Ovary (tissue), 9 donors: ENCODE measurements around the gene KHDC3L. TPM values are rescaled to one million over a fixed set of nuclear protein-coding genes. Genes with fewer than 3 reads are reported as not detected.

Source experiments
- DNase-seq, 5 donors: peaks; one replicate each; pipeline ENCODE4 v3.0.0-alpha.2; 2019 to 2020
- H3K27ac ChIP-seq, 2 donors: fragments of 200-600 bp; one replicate each; pipeline versions ENCODE4 v1.5.1 to v1.8.0; 2019 to 2022
- H3K27me3 ChIP-seq: fragments of 200-600 bp; one replicate; pipeline ENCODE4 v1.8.0; 2022
- H3K36me3 ChIP-seq: fragments of 200-600 bp; sonication (generic); one replicate; pipeline ENCODE4 v1.5.1; 2019
- H3K4me1 ChIP-seq: one replicate; pipeline ENCODE4 v1.8.1; 2013; ENCODE audit warnings: mild to moderate bottlenecking, moderate library complexity; ENCODE audit not compliant: insufficient read depth
- H3K4me3 ChIP-seq: fragments of 200-600 bp; sonication (generic); one replicate; pipeline ENCODE4 v1.5.1; 2017
- H3K9me3 ChIP-seq, 2 donors: fragments of 200-600 bp in 1 of 2; sonication (generic) in 1 of 2; one replicate each; pipeline versions ENCODE4 v1.5.1 to v1.8.1; 2013 to 2019; ENCODE audit warnings: mild to moderate bottlenecking in 1 of 2, moderate library complexity in 1 of 2
- EP300 ChIP-seq: sonication (generic); formaldehyde crosslinking; IDR thresholded peaks from one replicate; pipeline ENCODE4 v1.6.1; 2017; ENCODE audit warnings: antibody characterized with exemption
- POLR2A ChIP-seq: fragments of 450-650 bp; IDR thresholded peaks from one replicate; pipeline ENCODE4 v1.6.1; 2017; ENCODE audit warnings: antibody characterized with exemption, mild to moderate bottlenecking, moderate library complexity
- WGBS, 3 donors: extraction: QIAGEN DNeasy Blood & Tissue Kit in 1 of 3; methylation state at CpG; one replicate each; pipeline versions ENCODE4 v1.1.5 to v1.1.7; 2013 to 2017; 5-methylcytosine and 5-hydroxymethylcytosine counted together
- intact Hi-C, 4 donors: fragments of 100-400 bp; cut with DNase I; formaldehyde crosslinking; loops; one replicate each; pipeline versions ENCODE4 v1.11.0 to v1.15.1; 2022 to 2023
- polyA plus RNA-seq, 2 donors: library from polyadenylated mRNA; stranded (reverse); fragments of 200-250 nt in 1 of 2; fragments of 350-450 nt in 1 of 2; fragmentation: Illumina TruSeq in 1 of 2; extraction: RNeasy Lipid Tissue Mini Kit (QIAGEN cat#74804) in 1 of 2; gene quantifications; one replicate each; pipeline ENCODE4 v1.2.3, GENCODE V29; 2013 to 2014
- total RNA-seq, 7 donors: library from RNA; depleted of rRNA in 2 of 7; stranded (reverse); fragments of >200 nt in 2 of 7; fragmentation: NEBNext Ultra II Directional in 3 of 7; extraction: Animal tissue kit (Norgen Biotek cat#: 25700) in 3 of 7; gene quantifications; one replicate each; pipeline versions ENCODE4 v1.1.0 to v1.2.4, GENCODE V29; 2016 to 2023
- TF ChIP-seq, protein P1 (sequence below), 3 donors: fragments of 450-650 bp in 2 of 3; fragments of 200-600 bp in 1 of 3; IDR thresholded peaks; one replicate each; pipeline versions ENCODE4 v1.5.1 to v1.8.0; 2016 to 2022; ENCODE audit warnings: antibody characterized with exemption in 3 of 3, mild to moderate bottlenecking in 1 of 3
- donor health status: DM: no; HTN: no; CAD: no; lungs with moderate emphysema.
- donor health status: DM: no; HTN: no; CAD: no.
- donor health status: Bipolar disorder and iron deficiency.
- donor health status: DM: yes; HTN: yes; CAD: no.
- donor health status: DM: no; HTN: no; CAD: no.
- donor health status: DM: yes; HTN: yes; CAD: no.

KHDC3L gene
- total and polyA plus RNA-seq, 9 donors = 0.73 TPM; not detected in 8

DNA sequence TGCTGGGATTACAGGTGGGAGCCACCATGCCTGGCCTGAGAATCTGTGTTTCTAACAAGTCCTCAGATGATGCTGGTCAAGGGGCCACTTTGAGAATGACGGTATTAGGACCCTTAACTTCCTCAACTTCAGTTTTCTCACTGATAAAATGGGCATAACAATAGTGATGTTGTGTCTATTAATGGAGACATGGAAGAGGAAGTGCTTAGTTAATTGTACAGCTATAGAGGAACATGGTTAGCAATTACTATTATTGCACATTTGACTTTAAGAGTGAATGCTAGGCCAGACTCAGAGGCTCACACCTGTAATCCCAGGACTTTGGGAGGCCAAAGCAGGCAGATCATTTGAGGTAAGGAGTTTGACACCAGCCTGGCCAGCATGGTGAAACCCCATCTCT, 21.1 kb upstream of the KHDC3L start:
- Histone ChIP-seq H3K9me3 (no peaks in the 10 kb centered on the region), H3K27ac (no peak overlapping the region), H3K27me3 (no peaks in the 10 kb centered on the region), H3K4me1 (no peaks in the 10 kb centered on the region), H3K4me3 (no peak overlapping the region), H3K36me3 (no peaks in the 10 kb centered on the region)
- intact Hi-C loops = no loop called here
- DNase-seq = no peak
- 73 to 80% (median 73%) methylated on average over 1 of the region's 1 CpG for WGBS, 3 donors
- TF ChIP-seq, protein P1, sequence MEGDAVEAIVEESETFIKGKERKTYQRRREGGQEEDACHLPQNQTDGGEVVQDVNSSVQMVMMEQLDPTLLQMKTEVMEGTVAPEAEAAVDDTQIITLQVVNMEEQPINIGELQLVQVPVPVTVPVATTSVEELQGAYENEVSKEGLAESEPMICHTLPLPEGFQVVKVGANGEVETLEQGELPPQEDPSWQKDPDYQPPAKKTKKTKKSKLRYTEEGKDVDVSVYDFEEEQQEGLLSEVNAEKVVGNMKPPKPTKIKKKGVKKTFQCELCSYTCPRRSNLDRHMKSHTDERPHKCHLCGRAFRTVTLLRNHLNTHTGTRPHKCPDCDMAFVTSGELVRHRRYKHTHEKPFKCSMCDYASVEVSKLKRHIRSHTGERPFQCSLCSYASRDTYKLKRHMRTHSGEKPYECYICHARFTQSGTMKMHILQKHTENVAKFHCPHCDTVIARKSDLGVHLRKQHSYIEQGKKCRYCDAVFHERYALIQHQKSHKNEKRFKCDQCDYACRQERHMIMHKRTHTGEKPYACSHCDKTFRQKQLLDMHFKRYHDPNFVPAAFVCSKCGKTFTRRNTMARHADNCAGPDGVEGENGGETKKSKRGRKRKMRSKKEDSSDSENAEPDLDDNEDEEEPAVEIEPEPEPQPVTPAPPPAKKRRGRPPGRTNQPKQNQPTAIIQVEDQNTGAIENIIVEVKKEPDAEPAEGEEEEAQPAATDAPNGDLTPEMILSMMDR (IDR thresholded peaks at IDR 0.05) = no peak
- TF ChIP-seq EP300 (no peak), POLR2A (no peak)

DNA sequence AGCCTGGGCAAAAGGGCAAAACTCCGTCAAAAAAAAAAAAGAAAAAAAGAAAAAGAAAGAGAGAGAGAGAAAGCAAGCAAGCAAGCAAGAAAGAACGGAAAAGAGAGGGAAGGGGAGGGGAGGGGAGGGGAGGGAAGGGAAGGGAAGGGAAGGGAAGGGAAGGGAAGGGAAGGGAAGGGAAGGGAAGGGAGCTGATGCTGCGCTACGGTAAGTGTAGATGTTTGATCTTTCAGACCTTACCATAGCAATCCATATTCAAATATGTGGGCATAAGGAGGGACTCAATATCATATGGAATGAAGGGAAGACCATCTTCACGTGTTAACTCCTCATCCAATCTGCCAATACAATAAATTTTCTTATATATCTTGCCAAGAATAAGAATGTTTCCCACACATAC, 20.3 kb upstream of the KHDC3L start:
- Histone ChIP-seq H3K9me3 (no peaks in the 10 kb centered on the region), H3K36me3 (no peaks in the 10 kb centered on the region), H3K4me1 (no peaks in the 10 kb centered on the region), H3K27me3 (no peaks in the 10 kb centered on the region), H3K27ac (no peak overlapping the region), H3K4me3 (no peak overlapping the region)
- DNase-seq = no peak
- 73 to 84% (median 78%) methylated on average over 5 of the region's 5 CpGs for WGBS, 3 donors
- intact Hi-C loops = no loop called here
- TF ChIP-seq POLR2A (no peak), EP300 (no peak)
- TF ChIP-seq, protein P1 (IDR thresholded peaks at IDR 0.05) = no peak

DNA sequence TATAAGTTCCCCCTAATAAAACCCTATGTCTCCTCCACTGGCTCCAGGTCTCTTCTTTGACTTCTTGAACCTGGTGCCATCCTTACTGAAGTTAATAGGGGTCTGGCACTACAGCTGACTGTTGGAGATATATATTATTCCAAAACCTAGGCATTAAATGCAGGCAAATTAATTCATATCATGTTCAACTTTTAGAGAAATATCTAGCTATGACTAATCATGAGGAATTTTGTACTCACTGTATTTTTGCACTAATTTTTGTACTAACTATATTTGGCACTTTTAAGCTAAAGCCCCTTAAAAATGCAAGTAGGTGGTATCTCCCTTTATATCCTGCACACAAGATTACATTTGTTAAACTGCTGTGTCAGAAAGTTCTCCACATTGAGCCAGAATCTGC, 19.3 kb upstream of the KHDC3L start:
- intact Hi-C loops = no loop called here
- Histone ChIP-seq H3K27ac (no peak overlapping the region), H3K4me1 (no peaks in the 10 kb centered on the region), H3K36me3 (no peaks in the 10 kb centered on the region), H3K9me3 (no peaks in the 10 kb centered on the region), H3K4me3 (no peak overlapping the region), H3K27me3 (no peaks in the 10 kb centered on the region)
- no peak for TF ChIP-seq POLR2A
- TF ChIP-seq, protein P1 (IDR thresholded peaks at IDR 0.05) = no peak
- no peak for DNase-seq

DNA sequence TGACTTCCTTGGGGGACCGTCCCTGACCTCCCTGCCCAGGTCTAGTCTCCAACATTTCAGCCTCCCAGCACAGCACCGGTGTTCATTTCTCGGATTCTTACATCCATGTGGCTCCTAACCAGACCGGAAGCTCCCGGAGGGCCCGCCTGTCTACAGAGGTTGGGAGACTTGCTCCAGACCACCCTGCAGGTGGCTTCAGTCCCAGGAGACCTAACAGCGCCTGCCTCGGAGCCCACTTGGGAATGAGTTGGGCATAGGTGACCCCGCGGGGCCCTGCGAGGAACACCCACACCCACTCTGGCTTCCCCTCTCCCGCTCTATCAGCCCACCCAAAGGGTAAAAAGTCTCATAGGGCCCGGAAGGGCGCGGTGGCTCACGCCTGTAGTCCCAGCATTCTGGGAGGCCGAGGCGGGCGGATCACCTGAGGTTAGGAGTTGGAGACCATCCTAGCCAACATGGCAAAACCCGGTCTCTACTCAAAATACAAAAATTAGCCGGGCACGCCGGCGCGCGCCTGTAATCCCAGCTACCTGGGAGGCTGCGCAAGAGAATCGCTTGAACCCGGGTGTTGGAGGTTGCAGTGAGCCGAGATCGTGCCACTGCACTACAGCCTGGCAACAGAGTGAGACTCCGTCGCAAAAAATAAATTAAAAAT, 13.8 kb upstream of the KHDC3L start:
- TF ChIP-seq, protein P1 (IDR thresholded peaks at IDR 0.05) = no peak
- TF ChIP-seq EP300 = no peak
- H3K9me3 ChIP-seq = no peaks in the 10 kb centered on the region
- H3K4me3 ChIP-seq = no peak overlapping the region
- H3K36me3 ChIP-seq = no peaks in the 10 kb centered on the region
- no peak overlapping the region for H3K27ac ChIP-seq
- H3K4me1 ChIP-seq = no peaks in the 10 kb centered on the region
- H3K27me3 ChIP-seq = no peaks in the 10 kb centered on the region
- 48 to 60% (median 55%) methylated on average over 33 of the region's 33 CpGs for WGBS, 3 donors
- intact Hi-C loops = no loop called here
- no peak for DNase-seq
